HEK293 (cell line): ENCODE data around the gene ARHGAP23.
"Not testable (repeated sequence)": the region's sequence is repeated elsewhere in the genome, so short reads cannot be mapped to it uniquely, and the experiment has no call there.

ENCODE experiments used
- CTCF ChIP-seq: fragments of 450-650 bp; formaldehyde crosslinking; IDR thresholded peaks from 2 replicates; pipeline ENCODE4 v1.5.1; 2016; ENCODE audit warnings: missing biosample characterization, missing genetic modification characterization
- KLF16 ChIP-seq: fragments of 450-650 bp; formaldehyde crosslinking; IDR thresholded peaks from 2 replicates; pipeline ENCODE4 v1.5.1; 2017; ENCODE audit warnings: missing biosample characterization, missing genetic modification characterization
- ZNF404 ChIP-seq: fragments of 450-650 bp; formaldehyde crosslinking; IDR thresholded peaks from 2 replicates; pipeline ENCODE4 v1.5.1; 2017; ENCODE audit warnings: missing biosample characterization, missing genetic modification characterization
- ZNF580 ChIP-seq: fragments of 450-650 bp; formaldehyde crosslinking; IDR thresholded peaks from 2 replicates; pipeline ENCODE4 v1.5.1; 2016; ENCODE audit warnings: missing biosample characterization, missing genetic modification characterization
- ZNF707 ChIP-seq: fragments of 450-650 bp; formaldehyde crosslinking; IDR thresholded peaks from 2 replicates; pipeline ENCODE4 v1.5.1; 2016; ENCODE audit warnings: missing biosample characterization, missing genetic modification characterization

GRCh38 chr17:38477951-38478350 lies 49.7 kb downstream of the ARHGAP23 start:
- TF ChIP-seq CTCF (tag by site-specific recombination); KLF16 (tag by site-specific recombination); ZNF404 (tag by site-specific recombination); ZNF707 (tag by site-specific recombination); ZNF580: not testable (repeated sequence)
